Liver (tissue), 9 donors: Measurements from ENCODE around the gene ACP1. TPM values are rescaled to one million over a fixed set of nuclear protein-coding genes. Genes with fewer than 3 reads are reported as not detected.

Experiments
- DNase-seq: peaks from one replicate; pipeline ENCODE4 v3.0.0-alpha.2; 2017; ENCODE audit warnings: low spot score
- H3K27ac ChIP-seq, 2 donors: one replicate each; pipeline ENCODE4 v1.7.0; 2013; ENCODE audit warnings: inconsistent platforms in 2 of 2, low read length in 2 of 2, control low read depth in 1 of 2, low read depth in 1 of 2, mild to moderate bottlenecking in 1 of 2
- H3K27me3 ChIP-seq, 4 donors: one replicate each; pipeline versions ENCODE4 v1.6.1 to v1.7.0; 2013; ENCODE audit warnings: low read length in 3 of 4, inconsistent platforms in 1 of 4, mild to moderate bottlenecking in 1 of 4, moderate library complexity in 1 of 4; ENCODE audit not compliant: control insufficient read depth in 4 of 4, insufficient read depth in 4 of 4
- H3K36me3 ChIP-seq, 4 donors: one replicate each; pipeline versions ENCODE4 v1.6.1 to v1.7.0; 2013; ENCODE audit warnings: low read length in 3 of 4, mild to moderate bottlenecking in 3 of 4, low read depth in 1 of 4, moderate library complexity in 1 of 4; ENCODE audit not compliant: control insufficient read depth in 4 of 4, insufficient read depth in 3 of 4
- H3K4me1 ChIP-seq, 4 donors: one replicate each; pipeline versions ENCODE4 v1.6.1 to v1.7.0; 2013; ENCODE audit warnings: low read length in 3 of 4, mild to moderate bottlenecking in 3 of 4, moderate library complexity in 1 of 4; ENCODE audit not compliant: control insufficient read depth in 4 of 4, insufficient read depth in 4 of 4
- H3K4me3 ChIP-seq, 3 donors: one replicate each; pipeline versions ENCODE4 v1.6.1 to v1.7.0; 2013; ENCODE audit warnings: low read length in 3 of 3, control low read depth in 1 of 3, low read depth in 1 of 3, mild to moderate bottlenecking in 1 of 3
- H3K9ac ChIP-seq, 2 donors: one replicate each; pipeline ENCODE4 v1.7.0; 2013; ENCODE audit warnings: low read length in 2 of 2, mild to moderate bottlenecking in 2 of 2, moderate library complexity in 2 of 2, control low read depth in 1 of 2, low read depth in 1 of 2
- H3K9me3 ChIP-seq, 4 donors: one replicate each; pipeline versions ENCODE4 v1.6.1 to v1.7.0; 2013; ENCODE audit warnings: low read length in 3 of 4; ENCODE audit not compliant: control insufficient read depth in 4 of 4
- EGR1 ChIP-seq, 2 donors: IDR thresholded peaks; 2 replicates each; pipeline ENCODE4 v1.6.1; 2016 to 2018; ENCODE audit warnings: antibody characterized with exemption in 2 of 2, low read depth in 2 of 2
- FOXA1 ChIP-seq: IDR thresholded peaks from 2 replicates; pipeline ENCODE4 v1.6.1; 2016; ENCODE audit warnings: antibody characterized with exemption
- FOXA2 ChIP-seq: IDR thresholded peaks from 2 replicates; pipeline ENCODE4 v1.6.1; 2016; ENCODE audit warnings: antibody characterized with exemption
- GABPA ChIP-seq, 2 donors: IDR thresholded peaks in 1 of 2; conservative IDR thresholded peaks in 1 of 2; 2 replicates each; pipeline ENCODE4 v1.6.1; 2016; ENCODE audit warnings: antibody characterized with exemption in 2 of 2, mild to moderate bottlenecking in 1 of 2, moderate library complexity in 1 of 2
- HNF4A ChIP-seq, 2 donors: conservative IDR thresholded peaks; 2 replicates each; pipeline ENCODE4 v1.6.1; 2016; ENCODE audit warnings: antibody characterized with exemption in 2 of 2, mild to moderate bottlenecking in 2 of 2
- HNF4G ChIP-seq: IDR thresholded peaks from 2 replicates; pipeline ENCODE4 v1.6.1; 2016; ENCODE audit warnings: antibody characterized with exemption
- JUND ChIP-seq, 2 donors: IDR thresholded peaks; 2 replicates each; pipeline ENCODE4 v1.6.1; 2016; ENCODE audit warnings: antibody characterized with exemption in 2 of 2
- NR2F2 ChIP-seq: IDR thresholded peaks from 2 replicates; pipeline ENCODE4 v1.6.1; 2016; ENCODE audit warnings: antibody characterized with exemption
- RAD21 ChIP-seq, 2 donors: IDR thresholded peaks; 2 replicates each; pipeline ENCODE4 v1.6.1; 2016; ENCODE audit warnings: antibody characterized with exemption in 2 of 2, mild to moderate bottlenecking in 2 of 2
- RXRA ChIP-seq, 2 donors: IDR thresholded peaks; 2 replicates each; pipeline ENCODE4 v1.6.1; 2017 to 2018; ENCODE audit warnings: antibody characterized with exemption in 2 of 2, mild to moderate bottlenecking in 1 of 2
- SP1 ChIP-seq: IDR thresholded peaks from 2 replicates; pipeline ENCODE4 v1.6.1; 2018; ENCODE audit warnings: antibody characterized with exemption, mild to moderate bottlenecking
- TAF1 ChIP-seq: conservative IDR thresholded peaks from 2 replicates; pipeline ENCODE4 v1.6.1; 2016; ENCODE audit warnings: antibody characterized with exemption, mild to moderate bottlenecking
- WGBS: extraction: QIAGEN DNeasy Blood & Tissue Kit; methylation state at CpG from one replicate; pipeline ENCODE4 v1.1.7; 2013; 5-methylcytosine and 5-hydroxymethylcytosine counted together
- polyA plus RNA-seq, 2 donors: library from polyadenylated mRNA; stranded (reverse) in 1 of 2; unstranded in 1 of 2; fragments of 200-250 nt in 1 of 2; fragments of >200 nt in 1 of 2; fragmentation: Nextera tagmentation in 1 of 2; extraction: Ambion mirVana in 1 of 2; gene quantifications; one replicate each; pipeline versions ENCODE4 v1.2.1 to v1.2.3, GENCODE V29; 2013 to 2015
- total RNA-seq, 2 donors: library from RNA; depleted of rRNA; stranded (reverse); fragments of >200 nt; gene quantifications; one replicate each; pipeline ENCODE4 v1.2.3, GENCODE V29; 2014
- TF ChIP-seq, protein P1 (sequence below): IDR thresholded peaks from 2 replicates; pipeline ENCODE4 v1.6.1; 2016; ENCODE audit warnings: antibody characterized with exemption
- TF ChIP-seq, protein P2 (sequence below): IDR thresholded peaks from 2 replicates; pipeline ENCODE4 v1.6.1; 2016; ENCODE audit warnings: antibody characterized with exemption
- TF ChIP-seq, protein P3 (sequence below): fragments of 150-350 bp; IDR thresholded peaks from 2 replicates; pipeline ENCODE4 v1.5.1; 2017; ENCODE audit warnings: improper control_type of control experiment, low read depth, low read length; ENCODE audit not compliant: missing input control
- donor health status: healthy.
- donor health status: healthy.
- donor health status: healthy.
- donor health status: healthy.
- donor health status: healthy.

ACP1 gene
- total and polyA plus RNA-seq, 4 donors: 59.9 to 115 (median 75.7) TPM

DNA sequence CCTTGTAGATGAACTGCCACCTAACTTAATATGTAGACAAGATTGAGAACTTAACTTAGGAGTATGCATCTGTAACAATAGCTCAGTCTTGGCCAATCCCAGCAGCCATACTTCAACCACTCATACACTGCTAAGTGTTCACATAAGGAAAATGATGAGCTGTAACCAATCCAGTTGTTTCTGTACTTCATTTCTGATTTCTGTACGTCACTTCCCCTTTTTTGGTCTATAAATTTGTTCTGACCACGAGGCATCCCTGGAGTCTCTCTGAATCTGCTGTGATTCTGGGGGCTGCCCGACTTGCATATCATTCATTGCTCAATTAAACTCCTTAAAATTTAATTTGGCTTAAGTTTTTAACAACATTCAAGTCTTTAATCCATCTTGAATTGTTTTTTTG is 7.3 kb upstream of the ACP1 start:
- Histone ChIP-seq H3K4me3 (no peak overlapping the region), H3K36me3 (no peaks in the 10 kb centered on the region), H3K27me3 (no peaks in the 10 kb centered on the region), H3K9me3 (no peaks in the 10 kb centered on the region), H3K4me1 (peaks cover 6 to 13% (median 10%) of the 10 kb centered on the region in 4 donors), H3K9ac (no peak overlapping the region), H3K27ac (no peak overlapping the region)
- no peak for DNase-seq
- 86% methylated on average over 3 of the region's 3 CpGs for WGBS
- TF ChIP-seq JUND (IDR thresholded peaks at IDR 0.05) (no peak), RAD21 (IDR thresholded peaks at IDR 0.05) (no peak), FOXA2 (no peak)

DNA sequence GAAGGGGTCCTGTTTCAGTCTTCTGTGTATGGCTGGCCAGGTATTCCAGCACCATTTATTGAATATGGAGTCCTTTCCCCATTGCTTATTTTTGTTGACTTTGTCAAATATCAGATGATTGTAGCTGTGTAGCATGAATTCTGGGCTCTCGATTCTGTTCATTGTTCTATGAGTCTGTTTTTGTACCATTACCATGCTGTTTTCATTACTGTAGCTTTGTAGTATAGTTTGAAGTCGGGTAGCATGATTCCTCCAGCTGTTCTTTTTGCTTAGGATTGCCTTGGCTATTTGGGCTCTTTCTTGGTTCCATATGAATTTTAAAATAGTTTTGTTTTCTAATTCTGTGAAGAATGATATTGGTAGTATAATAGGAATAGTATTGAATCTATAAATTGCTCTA is 6.9 kb upstream of the ACP1 start:
- no peak for DNase-seq
- TF ChIP-seq, protein P1, sequence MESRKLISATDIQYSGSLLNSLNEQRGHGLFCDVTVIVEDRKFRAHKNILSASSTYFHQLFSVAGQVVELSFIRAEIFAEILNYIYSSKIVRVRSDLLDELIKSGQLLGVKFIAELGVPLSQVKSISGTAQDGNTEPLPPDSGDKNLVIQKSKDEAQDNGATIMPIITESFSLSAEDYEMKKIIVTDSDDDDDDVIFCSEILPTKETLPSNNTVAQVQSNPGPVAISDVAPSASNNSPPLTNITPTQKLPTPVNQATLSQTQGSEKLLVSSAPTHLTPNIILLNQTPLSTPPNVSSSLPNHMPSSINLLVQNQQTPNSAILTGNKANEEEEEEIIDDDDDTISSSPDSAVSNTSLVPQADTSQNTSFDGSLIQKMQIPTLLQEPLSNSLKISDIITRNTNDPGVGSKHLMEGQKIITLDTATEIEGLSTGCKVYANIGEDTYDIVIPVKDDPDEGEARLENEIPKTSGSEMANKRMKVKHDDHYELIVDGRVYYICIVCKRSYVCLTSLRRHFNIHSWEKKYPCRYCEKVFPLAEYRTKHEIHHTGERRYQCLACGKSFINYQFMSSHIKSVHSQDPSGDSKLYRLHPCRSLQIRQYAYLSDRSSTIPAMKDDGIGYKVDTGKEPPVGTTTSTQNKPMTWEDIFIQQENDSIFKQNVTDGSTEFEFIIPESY: no peak
- TF ChIP-seq RXRA (IDR thresholded peaks at IDR 0.05) (no peak), FOXA2 (no peak), GABPA (IDR thresholded peaks at IDR 0.05 in 1 of 2, conservative IDR thresholded peaks at IDR 0.05 in 1 of 2) (no peak), EGR1 (IDR thresholded peaks at IDR 0.05; ENCODE audit: low read depth in 2 of 2) (no peak), JUND (IDR thresholded peaks at IDR 0.05) (no peak), NR2F2 (no peak), HNF4A (conservative IDR thresholded peaks at IDR 0.05) (no peak), TAF1 (no peak)
- TF ChIP-seq, protein P2, sequence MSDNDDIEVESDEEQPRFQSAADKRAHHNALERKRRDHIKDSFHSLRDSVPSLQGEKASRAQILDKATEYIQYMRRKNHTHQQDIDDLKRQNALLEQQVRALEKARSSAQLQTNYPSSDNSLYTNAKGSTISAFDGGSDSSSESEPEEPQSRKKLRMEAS: no peak
- TF ChIP-seq, protein P3, sequence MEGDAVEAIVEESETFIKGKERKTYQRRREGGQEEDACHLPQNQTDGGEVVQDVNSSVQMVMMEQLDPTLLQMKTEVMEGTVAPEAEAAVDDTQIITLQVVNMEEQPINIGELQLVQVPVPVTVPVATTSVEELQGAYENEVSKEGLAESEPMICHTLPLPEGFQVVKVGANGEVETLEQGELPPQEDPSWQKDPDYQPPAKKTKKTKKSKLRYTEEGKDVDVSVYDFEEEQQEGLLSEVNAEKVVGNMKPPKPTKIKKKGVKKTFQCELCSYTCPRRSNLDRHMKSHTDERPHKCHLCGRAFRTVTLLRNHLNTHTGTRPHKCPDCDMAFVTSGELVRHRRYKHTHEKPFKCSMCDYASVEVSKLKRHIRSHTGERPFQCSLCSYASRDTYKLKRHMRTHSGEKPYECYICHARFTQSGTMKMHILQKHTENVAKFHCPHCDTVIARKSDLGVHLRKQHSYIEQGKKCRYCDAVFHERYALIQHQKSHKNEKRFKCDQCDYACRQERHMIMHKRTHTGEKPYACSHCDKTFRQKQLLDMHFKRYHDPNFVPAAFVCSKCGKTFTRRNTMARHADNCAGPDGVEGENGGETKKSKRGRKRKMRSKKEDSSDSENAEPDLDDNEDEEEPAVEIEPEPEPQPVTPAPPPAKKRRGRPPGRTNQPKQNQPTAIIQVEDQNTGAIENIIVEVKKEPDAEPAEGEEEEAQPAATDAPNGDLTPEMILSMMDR: no peak
- 97% methylated on average over 2 of the region's 2 CpGs for WGBS
- Histone ChIP-seq H3K36me3 (no peaks in the 10 kb centered on the region), H3K4me1 (peaks cover 6 to 13% (median 10%) of the 10 kb centered on the region in 4 donors), H3K27ac (no peak overlapping the region), H3K9ac (no peak overlapping the region), H3K27me3 (no peaks in the 10 kb centered on the region), H3K4me3 (no peak overlapping the region), H3K9me3 (no peaks in the 10 kb centered on the region)

DNA sequence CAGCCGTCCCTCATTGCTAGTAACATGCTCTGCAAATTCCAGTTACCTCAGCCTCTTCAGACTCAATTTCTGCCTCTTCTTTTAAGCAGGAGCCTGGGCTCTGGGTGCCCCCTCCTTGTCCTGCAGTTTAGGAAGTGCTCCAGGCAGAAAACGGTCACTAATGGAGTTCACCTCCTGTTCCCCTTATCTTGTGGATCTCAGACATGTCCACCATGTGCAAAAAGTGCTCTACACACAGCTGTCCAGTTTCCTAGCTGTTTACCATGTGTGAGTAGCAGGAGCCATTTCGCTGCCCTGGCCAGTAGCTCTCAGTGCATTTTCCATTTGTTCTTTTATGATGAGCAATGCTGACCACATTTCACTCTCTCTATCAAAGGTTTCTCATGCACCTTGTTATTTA is 5.8 kb upstream of the ACP1 start:
- Histone ChIP-seq H3K27ac (no peak overlapping the region), H3K9ac (no peak overlapping the region), H3K4me3 (no peak overlapping the region), H3K9me3 (no peaks in the 10 kb centered on the region), H3K27me3 (no peaks in the 10 kb centered on the region), H3K36me3 (no peaks in the 10 kb centered on the region), H3K4me1 (peaks cover 6 to 13% (median 11%) of the 10 kb centered on the region in 4 donors)
- no peak for DNase-seq
- 94% methylated on average over 3 of the region's 3 CpGs for WGBS
- TF ChIP-seq RAD21 (IDR thresholded peaks at IDR 0.05) (no peak), HNF4G (no peak), EGR1 (IDR thresholded peaks at IDR 0.05; ENCODE audit: low read depth in 2 of 2) (no peak), SP1 (no peak), FOXA1 (no peak)
